K562 (cell line): ENCODE data around the gene CRYBG2. TPM values are rescaled to one million over a fixed set of nuclear protein-coding genes. Genes with fewer than 3 reads are reported as not detected.
"Not testable (repeated sequence)": the region's sequence is repeated elsewhere in the genome, so short reads cannot be mapped to it uniquely, and the experiment has no call there.

Experiments used
- ATAC-seq: fragments of 200-7000 bp; cut with Tn5 transposase; 3 replicates; pipeline ENCODE4 v1.9.1; 2020; ENCODE audit warnings: moderate library complexity
- BruUV-seq: library from RNA; stranded (reverse); fragments of 400-500 nt; replicated peaks from 2 replicates; lab custom pipeline; 2021; lab: Mats Ljungman, UMichigan
- CTCF ChIA-PET: fragments of 300-600 bp; formaldehyde crosslinking; extraction: SDS; loops from one replicate; lab custom pipeline; 2021; ENCODE audit warnings: low intra/inter-chr PET ratio; lab: Yijun Ruan, JAX
- POLR2A ChIA-PET: fragments of 300-600, 350-650 bp; sonication (Branson Sonifier 250); formaldehyde crosslinking; extraction: SDS; loops from one replicate; lab custom pipeline; 2021; ENCODE audit warnings: antibody characterized with exemption, inconsistent platforms; lab: Yijun Ruan, JAX
- DNase-seq, 4 experiments: peaks; one replicate each; pipeline versions ENCODE4 v3.0.0 to v3.0.0-alpha.2; 2011 to 2018; ENCODE audit warnings: low spot score in 3 of 4, mixed read lengths in 3 of 4; ENCODE audit errors: extremely low read depth in 1 of 4
- FAIRE-seq: peaks from 2 replicates; lab custom pipeline; 2011; peaks lifted over from hg19 to GRCh38; lab: Jason Lieb, UNC
- H2AFZ ChIP-seq: 2 replicates; pipeline ENCODE4 v1.6.0; 2011; ENCODE audit warnings: low read depth, low read length, control low read depth, inconsistent platforms
- H3K27ac ChIP-seq: fragments of 200-600 bp; 3 replicates; pipeline ENCODE4 v1.8.0; 2011; ENCODE audit warnings: low read depth, mild to moderate bottlenecking, control low read depth, inconsistent platforms, low read length, moderate library complexity, mixed read lengths; ENCODE audit errors: extremely low read depth
- H3K27me3 ChIP-seq, 2 experiments: fragments of 300-600 bp in 1 of 2; 2 replicates in 1 of 2; 3 replicates in 1 of 2; pipeline versions ENCODE4 v1.6.0 to v1.8.0; 2011; ENCODE audit warnings: inconsistent platforms in 2 of 2, low read length in 2 of 2, mild to moderate bottlenecking in 1 of 2, mixed read lengths in 1 of 2, moderate library complexity in 1 of 2; ENCODE audit not compliant: control insufficient read depth in 2 of 2, insufficient read depth in 2 of 2
- H3K36me3 ChIP-seq: fragments of 300-600 bp; 3 replicates; pipeline ENCODE4 v1.8.0; 2011; ENCODE audit warnings: mild to moderate bottlenecking, low read length, inconsistent platforms; ENCODE audit not compliant: control insufficient read depth, insufficient read depth
- H3K4me1 ChIP-seq, 2 experiments: fragments of 200-600 bp in 1 of 2; replicated peaks in 1 of 2; 2 replicates in 1 of 2; 3 replicates in 1 of 2; pipeline versions ENCODE4 v1.5.1 to v1.8.0; 2011; ENCODE audit warnings: inconsistent platforms in 2 of 2, low read length in 2 of 2, mild to moderate bottlenecking in 1 of 2, mixed read lengths in 1 of 2, moderate library complexity in 1 of 2; ENCODE audit not compliant: control insufficient read depth in 2 of 2, insufficient read depth in 2 of 2
- H3K4me2 ChIP-seq: 2 replicates; pipeline ENCODE4 v1.6.1; 2011; ENCODE audit warnings: low read length, control low read depth, inconsistent platforms, mixed read lengths; ENCODE audit not compliant: insufficient read depth
- H3K4me3 ChIP-seq: fragments of 200-600 bp; sonication (generic), shearing (Covaris generic); 2 replicates; pipeline ENCODE4 v1.5.1; 2016; ENCODE audit warnings: control low read depth, inconsistent platforms
- H3K79me2 ChIP-seq: fragments of 200-600 bp; 3 replicates; pipeline ENCODE4 v1.8.0; 2011; ENCODE audit warnings: low read length, inconsistent platforms; ENCODE audit not compliant: control insufficient read depth, insufficient read depth
- H3K9ac ChIP-seq, 2 experiments: 2 replicates each; pipeline versions ENCODE4 v1.6.0 to v1.6.1; 2011; ENCODE audit warnings: low read depth in 2 of 2, low read length in 2 of 2, control low read depth in 1 of 2, inconsistent platforms in 1 of 2, mild to moderate bottlenecking in 1 of 2, mixed read lengths in 1 of 2; ENCODE audit not compliant: insufficient read depth in 1 of 2
- H3K9me1 ChIP-seq: one replicate; pipeline ENCODE4 v1.6.0; 2011; ENCODE audit warnings: inconsistent platforms, mild to moderate bottlenecking, low read length, moderate library complexity; ENCODE audit not compliant: control insufficient read depth, insufficient read depth
- H3K9me3 ChIP-seq: replicated peaks from 2 replicates; pipeline ENCODE4 v1.5.1; 2011; ENCODE audit warnings: low read depth, low read length, inconsistent platforms; ENCODE audit not compliant: control insufficient read depth, insufficient read depth
- H4K20me1 ChIP-seq: replicated peaks from 2 replicates; pipeline ENCODE4 v1.6.1; 2011; ENCODE audit warnings: low read length, inconsistent platforms, mixed read lengths; ENCODE audit not compliant: control insufficient read depth, insufficient read depth
- ATF1 ChIP-seq, 2 experiments: fragments of 450-650 bp in 1 of 2; IDR thresholded peaks; 2 replicates each; pipeline ENCODE4 v1.6.1; 2016; ENCODE audit warnings: missing compliant biosample characterization in 1 of 2, missing genetic modification characterization in 1 of 2
- CREB1 ChIP-seq, 2 experiments: sonication (generic) in 1 of 2; formaldehyde crosslinking in 1 of 2; IDR thresholded peaks; 2 replicates each; pipeline versions ENCODE4 v1.6.1 to v1.8.0; 2012 to 2022; ENCODE audit warnings: inconsistent platforms in 1 of 2, mild to moderate bottlenecking in 1 of 2, missing genetic modification reagents in 1 of 2, moderate library complexity in 1 of 2
- CREM ChIP-seq: IDR thresholded peaks from 2 replicates; pipeline ENCODE4 v1.6.1; 2014; ENCODE audit warnings: antibody characterized with exemption, low read depth
- FOSL1 ChIP-seq: fragments of 200-800 bp; sonication (Bioruptor generic); conservative IDR thresholded peaks from 2 replicates; pipeline ENCODE4 v1.6.1; 2016; ENCODE audit warnings: missing genetic modification characterization, missing compliant biosample characterization
- JUND ChIP-seq, 2 experiments: IDR thresholded peaks; 2 replicates in 1 of 2; 3 replicates in 1 of 2; pipeline ENCODE4 v1.6.1; 2011; ENCODE audit warnings: borderline replicate concordance in 2 of 2, low read depth in 2 of 2, low read length in 2 of 2, improper control_type of control experiment in 1 of 2, missing biosample characterization in 1 of 2, missing genetic modification characterization in 1 of 2, missing genetic modification reagents in 1 of 2
- SMARCA4 ChIP-seq: fragments of 450-650 bp; IDR thresholded peaks from 2 replicates; pipeline ENCODE4 v1.6.1; 2016
- STAG1 ChIP-seq: sonication (generic); formaldehyde crosslinking; IDR thresholded peaks from 2 replicates; pipeline ENCODE4 v1.5.0; 2020; ENCODE audit warnings: missing genetic modification reagents, borderline replicate concordance
- ZNF232 ChIP-seq: sonication (generic); formaldehyde crosslinking; IDR thresholded peaks from 2 replicates; pipeline ENCODE4 v1.8.0; 2022; ENCODE audit warnings: mild to moderate bottlenecking, missing genetic modification reagents
- ZNF583 ChIP-seq: fragments of 250-450 bp; sonication (Bioruptor Pico); IDR thresholded peaks from 2 replicates; pipeline ENCODE4 v1.4.0; 2020
- ZNF764 ChIP-seq: fragments of 250-450 bp; sonication (Bioruptor Pico); IDR thresholded peaks from 2 replicates; pipeline ENCODE4 v1.4.0; 2020; ENCODE audit warnings: low read depth, mild to moderate bottlenecking, moderate library complexity
- WGBS: fragments of 100-300 bp; shearing (Covaris generic); methylation state at CpG from one replicate; pipeline ENCODE4 v1.1.6; 2016; ENCODE audit warnings: low coverage, mixed read lengths; ENCODE audit not compliant: insufficient coverage; ENCODE audit errors: missing lambda C conversion rate; 5-methylcytosine and 5-hydroxymethylcytosine counted together
- in situ Hi-C: fragments of 300-500 bp; cut with MboI; formaldehyde crosslinking; loops from 4 replicates; pipeline ENCODE4 v1.15.0; 2018; ENCODE audit warnings: inconsistent platforms, mixed read lengths
- intact Hi-C: fragments of 100-400 bp; cut with micrococcal nuclease; formaldehyde crosslinking; loops from 2 replicates; pipeline ENCODE4 v1.14.2; 2022
- polyA plus RNA-seq, 8 experiments: library from polyadenylated mRNA; depleted of rRNA in 4 of 8; stranded (reverse) in 5 of 8; unstranded in 3 of 8; fragments of >200 nt; fragmentation: Nextera tagmentation in 2 of 8; fragmentation: Illumina TruSeq in 1 of 8; extraction: Ambion mirVana in 2 of 8; extraction: Trizol in 1 of 8; gene quantifications; 2 replicates each; pipeline versions ENCODE4 v1.2.1 to v1.2.3, GENCODE V29; 2011 to 2014; ENCODE audit warnings: inconsistent platforms in 1 of 8, missing spikeins in 1 of 8
- total RNA-seq, 7 experiments: library from RNA; depleted of rRNA in 6 of 7; stranded (reverse); fragments of >200 nt in 6 of 7; fragmentation: Illumina TruSeq in 2 of 7; extraction: Trizol in 2 of 7; gene quantifications; 2 replicates each; pipeline versions ENCODE4 v1.2.1 to v1.2.3, GENCODE V29; 2011 to 2021; ENCODE audit warnings: low replicate concordance in 1 of 7
- TF ChIP-seq, protein P1 (sequence below), 2 experiments: fragments of 450-650 bp in 1 of 2; sonication (generic) in 1 of 2; formaldehyde crosslinking in 1 of 2; IDR thresholded peaks in 1 of 2; conservative IDR thresholded peaks in 1 of 2; 2 replicates each; pipeline versions ENCODE4 v1.6.1 to v1.8.1; 2016 to 2023; ENCODE audit warnings: mild to moderate bottlenecking in 2 of 2, moderate library complexity in 2 of 2, inconsistent platforms in 1 of 2, missing genetic modification reagents in 1 of 2

The CRYBG2 gene
- total and polyA plus RNA-seq, 9 of the 15 experiments (the other 6 are each of a cell fraction or from before 2014, with no cell fraction given): 0.39 to 8.5 (median 3.7) TPM

DNA sequence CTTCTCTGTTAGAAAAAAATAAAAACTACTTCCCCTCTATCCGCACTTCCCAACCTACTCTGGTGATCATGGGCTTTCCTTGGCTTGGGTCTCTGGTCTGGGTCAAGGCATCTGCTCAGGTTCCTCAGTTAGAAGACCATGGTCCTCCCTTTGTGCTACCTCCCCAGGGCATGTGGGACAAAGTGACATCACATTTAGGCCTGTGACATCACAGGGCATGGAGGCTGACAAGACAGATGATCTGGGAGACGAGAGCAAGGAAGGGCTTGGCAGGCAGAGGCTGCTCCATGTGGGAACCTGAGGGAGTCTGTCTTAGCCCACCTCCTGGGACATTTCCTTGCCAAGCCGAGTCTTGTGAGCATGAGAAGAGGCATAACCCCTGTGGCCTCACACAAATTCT, 18.7 kb upstream of the CRYBG2 start, which contains the start of gene ZNF683:
ZNF683 (minus strand) TSS at position 140 of the 400 bp plus-strand sequence. CDS start 4,179 bp downstream, outside the sequence.
- in situ Hi-C loops; ATAC-seq; intact Hi-C loops; FAIRE-seq; H4K20me1 ChIP-seq; H3K9me3 ChIP-seq; H3K79me2 ChIP-seq; H3K27me3 ChIP-seq; H3K4me2 ChIP-seq; H3K36me3 ChIP-seq; BruUV-seq; H3K4me3 ChIP-seq; DNase-seq; H3K9me1 ChIP-seq; H3K27ac ChIP-seq; TF ChIP-seq ATF1, CREB1 (CRISPR knock-in tag; IDR thresholded peaks at IDR 0.05): not testable (repeated sequence)
- POLR2A ChIA-PET: interaction anchor here (0.6 kb wide), 1 partner anchor 16 kb away, joined by 4 read pairs; no protein-coding TSS in a partner anchor
- peak within 1 kb of the TSS in 1 of 2 experiments; percentile 37; a peak in 2 of 4 replicates for H3K9ac ChIP-seq
- CTCF ChIA-PET: interaction anchor here (0.6 kb wide), 1 partner anchor 204 kb away, joined by 3 read pairs; no protein-coding TSS in a partner anchor
- peaks cover 12 to 24% of the 10 kb centered on the region in 2 experiments for H3K4me1 ChIP-seq
- 52% methylated on average over 3 of the region's 3 CpGs for WGBS
- TF ChIP-seq ATF1 (tag; IDR thresholded peaks at IDR 0.05) (peak; percentile 67), CREM (peak; percentile 69), CREB1 (IDR thresholded peaks at IDR 0.05) (peak; percentile 56; the same call in 1 of the 2 replicates)
- peak within 1 kb of the TSS; percentile 86 for H2AFZ ChIP-seq

DNA sequence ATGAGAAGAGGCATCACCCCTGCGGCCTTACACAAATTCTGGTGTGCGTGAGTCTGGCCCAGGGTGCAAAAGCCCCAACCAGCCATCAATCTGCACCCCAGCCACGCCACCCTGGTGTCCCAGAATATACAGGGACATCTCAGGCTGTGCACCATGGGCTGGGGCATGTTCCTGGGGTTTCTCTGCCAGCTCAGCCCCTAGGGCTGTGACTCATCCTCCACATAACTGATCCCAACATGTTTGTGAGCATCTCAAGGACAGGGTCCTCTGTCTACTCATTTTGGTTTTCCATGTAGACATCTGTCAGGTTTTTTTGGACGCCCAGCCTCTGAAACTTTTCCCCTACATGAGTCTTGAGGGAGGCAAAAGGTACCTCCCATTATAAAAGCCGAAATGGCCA, 18.1 kb upstream of the CRYBG2 start:
- H3K36me3 ChIP-seq: no peaks in the 10 kb centered on the region
- peak overlapping the region in 1 of 2 experiments; percentile 28; a peak in 1 of 4 replicates for H3K9ac ChIP-seq
- WGBS: 67% methylated on average over 5 of the region's 5 CpGs
- no peaks in the 10 kb centered on the region for H3K79me2 ChIP-seq
- H3K4me2 ChIP-seq: no peak overlapping the region
- H3K9me3 ChIP-seq: peaks cover 4% of the 10 kb centered on the region; the same call in 1 of the 2 replicates
- no peaks in the 10 kb centered on the region for H3K9me1 ChIP-seq
- no peaks in the 10 kb centered on the region for H3K27me3 ChIP-seq
- H4K20me1 ChIP-seq: no peaks in the 10 kb centered on the region
- H3K27ac ChIP-seq: no peak overlapping the region
- DNase-seq (no peak), ATAC-seq (no peak), FAIRE-seq (no peak)
- in situ Hi-C loops (no loop called here), intact Hi-C loops (no loop called here)
- peak; percentile 13; the same call in 1 of the 2 replicates for TF ChIP-seq JUND (IDR thresholded peaks at IDR 0.05; ENCODE audit: borderline replicate concordance, low read depth, low read length)
- TF ChIP-seq JUND (tag; IDR thresholded peaks at IDR 0.05; ENCODE audit: borderline replicate concordance, low read depth, low read length): no peak
- TF ChIP-seq, protein P1, sequence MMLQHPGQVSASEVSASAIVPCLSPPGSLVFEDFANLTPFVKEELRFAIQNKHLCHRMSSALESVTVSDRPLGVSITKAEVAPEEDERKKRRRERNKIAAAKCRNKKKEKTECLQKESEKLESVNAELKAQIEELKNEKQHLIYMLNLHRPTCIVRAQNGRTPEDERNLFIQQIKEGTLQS (IDR thresholded peaks at IDR 0.05): peak; percentile 34; the same call in 1 of the 2 replicates
- TF ChIP-seq, protein P1 (CRISPR knock-in tag; conservative IDR thresholded peaks at IDR 0.05): no peak
- TF ChIP-seq ZNF764 (CRISPR knock-in tag): no peak
- TF ChIP-seq ZNF232 (CRISPR knock-in tag): no peak
- TF ChIP-seq SMARCA4: no peak
- TF ChIP-seq STAG1 (CRISPR knock-in tag): no peak
- peak; percentile 59 for TF ChIP-seq FOSL1 (tag)
- no peak for TF ChIP-seq ZNF583
- H2AFZ ChIP-seq: no peak overlapping the region
- ChIA-PET POLR2A (no interaction called here), CTCF (interaction anchor here (0.6 kb wide), 1 partner anchor 204 kb away, joined by 3 read pairs; no protein-coding TSS in a partner anchor)
- H3K4me1 ChIP-seq: peaks cover 14 to 18% of the 10 kb centered on the region in 2 experiments
- BruUV-seq: no TSS peak
- no peak overlapping the region for H3K4me3 ChIP-seq
